Effector memory CD4-positive, alpha-beta T cell (primary cell): ENCODE data around the gene C20orf173.
"Not testable (repeated sequence)": the region's sequence is repeated elsewhere in the genome, so short reads cannot be mapped to it uniquely, and the experiment has no call there.

Experiments used
- DNase-seq, 3 donors: peaks; one replicate each; pipeline ENCODE4 v3.0.0-alpha.2; 2020
- H3K27ac ChIP-seq: 2 replicates; pipeline ENCODE4 v1.7.0; 2013; ENCODE audit warnings: mild to moderate bottlenecking, low read length, moderate library complexity; ENCODE audit not compliant: insufficient read depth, poor library complexity, severe bottlenecking
- H3K27me3 ChIP-seq: replicated peaks from 2 replicates; pipeline ENCODE4 v1.7.0; 2013; ENCODE audit warnings: mild to moderate bottlenecking, low read length; ENCODE audit not compliant: insufficient read depth, control insufficient read depth, poor library complexity, severe bottlenecking
- H3K36me3 ChIP-seq: 2 replicates; pipeline ENCODE4 v1.7.0; 2013; ENCODE audit warnings: mild to moderate bottlenecking, low read length, moderate library complexity; ENCODE audit not compliant: control insufficient read depth, insufficient read depth
- H3K4me1 ChIP-seq: 2 replicates; pipeline ENCODE4 v1.7.0; 2013; ENCODE audit warnings: low read length, mild to moderate bottlenecking; ENCODE audit not compliant: control insufficient read depth, insufficient read depth, poor library complexity, severe bottlenecking
- H3K4me3 ChIP-seq: 2 replicates; pipeline ENCODE4 v1.7.0; 2013; ENCODE audit warnings: low read length, low read depth, mild to moderate bottlenecking; ENCODE audit not compliant: insufficient read depth, poor library complexity, severe bottlenecking
- H3K9me3 ChIP-seq: 2 replicates; pipeline ENCODE4 v1.7.0; 2013; ENCODE audit warnings: mild to moderate bottlenecking, low read length, moderate library complexity; ENCODE audit not compliant: control insufficient read depth

The C20orf173 gene

DNA sequence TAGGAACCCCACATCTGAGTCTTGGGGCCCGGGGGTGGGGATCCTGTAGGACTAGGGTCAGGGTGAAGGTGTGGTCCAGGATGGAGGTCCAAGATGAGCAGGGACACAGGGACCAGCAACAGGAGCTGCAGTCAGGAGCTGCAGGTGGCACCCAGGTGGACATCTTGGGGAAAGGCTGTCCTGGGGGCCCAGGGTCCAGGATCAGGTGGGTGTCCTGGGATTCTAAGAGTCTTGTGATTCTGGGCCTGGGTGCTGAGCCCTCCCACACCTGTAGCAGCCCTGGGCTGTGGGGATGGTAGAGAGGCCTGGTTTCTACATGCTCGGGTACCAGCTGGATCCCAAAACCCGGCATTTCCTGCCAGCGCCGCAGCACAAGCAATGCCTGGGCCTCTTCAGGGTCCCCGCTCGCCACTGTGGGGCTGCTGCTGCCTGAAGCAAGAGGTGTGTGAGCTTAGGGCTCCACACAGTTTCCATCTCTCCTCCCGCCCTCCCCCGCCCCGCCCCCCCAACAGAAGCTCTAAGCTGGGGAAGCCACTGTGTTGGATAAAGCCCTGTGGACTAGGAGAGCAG, 33.2 kb upstream of the C20orf173 start:
- H3K9me3 ChIP-seq: no peaks in the 10 kb centered on the region
- no peak overlapping the region for H3K27ac ChIP-seq
- DNase-seq: no peak
- no peaks in the 10 kb centered on the region for H3K4me1 ChIP-seq
- H3K27me3 ChIP-seq: no peaks in the 10 kb centered on the region
- H3K4me3 ChIP-seq: no peak overlapping the region
- no peaks in the 10 kb centered on the region for H3K36me3 ChIP-seq

DNA sequence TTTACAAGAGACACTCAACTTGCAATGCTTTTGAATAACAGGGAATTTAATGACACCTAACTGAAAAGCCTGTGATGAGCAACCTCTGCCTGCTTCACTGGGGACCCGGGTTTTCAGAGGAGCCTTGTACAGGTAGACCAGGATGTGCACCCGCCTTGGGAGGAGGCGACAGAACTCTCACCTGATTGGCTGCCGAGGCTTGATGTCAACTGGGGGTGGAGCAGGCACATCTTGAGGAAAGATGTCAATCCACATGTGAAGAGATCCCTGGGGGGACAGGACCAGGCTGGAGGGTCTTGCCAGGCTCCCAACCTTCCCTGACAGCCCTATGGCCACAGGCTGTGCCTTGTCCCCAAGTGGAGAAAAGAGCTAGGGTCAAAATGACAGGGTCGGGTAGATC, 32.2 kb upstream of the C20orf173 start:
- H3K4me1 ChIP-seq: no peaks in the 10 kb centered on the region
- H3K9me3 ChIP-seq: no peaks in the 10 kb centered on the region
- no peak overlapping the region for H3K27ac ChIP-seq
- H3K4me3 ChIP-seq: no peak overlapping the region
- H3K36me3 ChIP-seq: peaks cover 7% of the 10 kb centered on the region
- H3K27me3 ChIP-seq: no peaks in the 10 kb centered on the region
- no peak for DNase-seq

DNA sequence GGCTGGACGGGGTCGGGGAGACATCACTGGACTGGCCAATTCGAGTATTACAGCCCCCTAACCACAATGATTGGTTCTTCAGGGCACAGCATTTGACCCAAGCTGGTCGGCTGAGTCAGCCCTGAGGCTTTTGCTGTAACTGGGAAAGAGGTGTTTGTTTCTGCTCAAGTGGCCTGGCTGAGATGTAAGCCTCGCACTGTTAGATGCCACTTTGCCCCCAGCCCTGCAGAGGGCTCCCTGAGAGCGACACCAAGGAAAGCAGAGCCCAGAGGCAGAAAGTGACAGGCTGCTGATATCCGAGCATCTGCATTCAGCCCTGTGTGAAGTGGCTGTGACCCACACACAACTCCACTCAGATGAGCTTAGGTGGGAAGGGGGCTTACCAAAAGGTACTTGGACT, 31.8 kb upstream of the C20orf173 start:
- Histone ChIP-seq H3K9me3 (no peaks in the 10 kb centered on the region), H3K27ac (no peak overlapping the region), H3K4me3 (no peak overlapping the region), H3K36me3 (peaks cover 10% of the 10 kb centered on the region), H3K4me1 (no peaks in the 10 kb centered on the region), H3K27me3 (no peaks in the 10 kb centered on the region)
- DNase-seq: no peak

DNA sequence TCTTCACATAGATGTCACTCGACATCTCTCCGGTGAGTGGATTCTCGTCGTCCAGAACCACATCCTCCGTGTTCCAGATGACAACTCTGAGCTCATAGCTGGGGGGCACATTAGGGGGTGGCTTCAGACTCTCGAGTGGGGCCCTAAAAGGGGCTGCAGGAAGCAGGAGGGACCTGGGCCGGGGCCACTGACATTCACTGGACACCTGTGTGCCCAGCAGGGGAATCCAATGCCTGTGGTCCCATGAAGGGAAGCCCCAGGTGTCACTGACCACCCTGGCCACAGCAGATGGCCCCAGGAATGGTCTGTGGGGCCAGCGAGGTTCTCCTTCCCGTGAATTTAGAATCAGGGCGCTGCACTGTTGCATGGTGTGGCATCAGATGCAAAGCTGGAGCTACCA, 31.1 kb upstream of the C20orf173 start:
- H3K27me3 ChIP-seq: no peaks in the 10 kb centered on the region
- H3K36me3 ChIP-seq: peaks cover 10% of the 10 kb centered on the region
- H3K9me3 ChIP-seq: no peaks in the 10 kb centered on the region
- no peaks in the 10 kb centered on the region for H3K4me1 ChIP-seq
- DNase-seq: no peak
- no peak overlapping the region for H3K27ac ChIP-seq
- no peak overlapping the region for H3K4me3 ChIP-seq

DNA sequence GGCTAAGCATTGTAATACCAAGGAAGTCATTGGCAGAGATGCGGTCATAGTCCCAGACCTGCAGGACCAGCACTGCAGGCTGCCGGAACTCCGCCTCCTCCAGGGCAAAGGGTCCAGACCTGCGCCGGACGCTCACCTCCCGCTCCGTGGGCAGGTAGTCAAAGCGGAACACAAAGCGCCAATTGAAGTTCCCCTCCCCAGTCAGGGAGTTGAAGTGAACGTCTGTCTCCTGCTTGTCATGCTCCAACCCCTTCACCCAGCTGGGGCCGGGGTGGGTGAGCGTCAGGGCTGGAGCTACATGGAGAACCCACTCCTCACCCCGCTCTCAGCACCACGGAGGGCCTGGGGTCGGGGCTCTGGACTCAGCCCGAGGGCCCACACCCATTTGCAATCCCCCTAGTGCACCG, 30.7 kb upstream of the C20orf173 start:
- Histone ChIP-seq H3K36me3 (peaks cover 13% of the 10 kb centered on the region), H3K4me3 (no peak overlapping the region), H3K4me1 (no peaks in the 10 kb centered on the region), H3K27me3 (no peaks in the 10 kb centered on the region), H3K9me3 (no peaks in the 10 kb centered on the region), H3K27ac (no peak overlapping the region)
- no peak for DNase-seq

DNA sequence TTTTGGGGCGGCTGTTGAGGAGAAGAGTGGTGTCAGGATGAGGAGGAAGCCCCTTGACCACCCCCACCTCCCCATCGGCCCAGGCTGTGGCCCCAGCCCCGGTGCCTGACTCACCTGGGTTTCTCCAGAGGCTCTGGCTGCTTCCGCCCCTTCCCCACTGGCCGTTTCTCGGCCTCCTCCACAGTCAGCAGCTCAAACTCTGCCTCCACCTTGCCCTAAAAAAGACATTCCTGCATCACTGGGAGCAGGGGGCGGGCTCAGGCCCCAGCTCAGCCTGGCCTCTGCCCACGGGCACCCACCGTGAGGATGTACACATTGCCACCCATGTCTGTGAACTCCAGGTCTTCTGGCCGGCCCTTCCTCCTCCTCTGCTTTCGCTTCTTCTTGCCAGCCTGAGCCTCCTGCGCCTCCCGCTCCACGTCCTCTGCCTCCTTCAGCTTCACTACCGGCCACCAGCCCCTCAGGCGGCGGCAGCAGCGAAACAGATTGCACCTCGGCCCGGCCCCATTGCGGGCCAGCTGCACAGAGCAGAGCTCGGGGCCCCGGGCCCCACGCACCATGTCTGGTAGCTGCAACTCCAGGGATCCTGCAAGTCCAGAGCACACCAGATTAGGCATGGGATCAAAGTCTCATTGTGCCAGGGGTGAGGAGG, 29.7 kb upstream of the C20orf173 start:
- no peaks in the 10 kb centered on the region for H3K27me3 ChIP-seq
- no peak overlapping the region for H3K4me3 ChIP-seq
- no peak overlapping the region for H3K27ac ChIP-seq
- H3K9me3 ChIP-seq: no peaks in the 10 kb centered on the region
- no peak for DNase-seq
- peaks cover 22% of the 10 kb centered on the region for H3K36me3 ChIP-seq
- H3K4me1 ChIP-seq: no peaks in the 10 kb centered on the region

DNA sequence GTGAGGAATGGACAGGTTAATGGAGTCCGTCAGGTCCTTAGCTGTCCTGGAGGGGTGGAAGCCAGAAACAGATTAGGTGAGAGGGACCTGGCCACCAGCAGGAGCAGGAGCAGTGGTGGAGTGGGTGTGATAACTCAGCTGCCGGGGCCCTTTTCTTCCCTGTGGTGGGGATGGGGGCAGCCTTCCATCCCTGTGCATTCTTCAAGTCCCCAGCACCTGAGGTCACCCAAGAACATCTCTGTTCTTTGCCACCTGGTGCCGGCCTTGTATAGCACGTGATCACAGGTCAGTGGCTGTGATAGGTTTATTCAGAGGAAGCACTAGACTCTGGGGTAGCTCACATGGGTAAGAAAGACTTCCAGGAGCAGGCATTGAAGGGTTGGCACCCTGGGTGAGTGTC, 29.0 kb upstream of the C20orf173 start:
- H3K36me3 ChIP-seq: peaks cover 27% of the 10 kb centered on the region

DNA sequence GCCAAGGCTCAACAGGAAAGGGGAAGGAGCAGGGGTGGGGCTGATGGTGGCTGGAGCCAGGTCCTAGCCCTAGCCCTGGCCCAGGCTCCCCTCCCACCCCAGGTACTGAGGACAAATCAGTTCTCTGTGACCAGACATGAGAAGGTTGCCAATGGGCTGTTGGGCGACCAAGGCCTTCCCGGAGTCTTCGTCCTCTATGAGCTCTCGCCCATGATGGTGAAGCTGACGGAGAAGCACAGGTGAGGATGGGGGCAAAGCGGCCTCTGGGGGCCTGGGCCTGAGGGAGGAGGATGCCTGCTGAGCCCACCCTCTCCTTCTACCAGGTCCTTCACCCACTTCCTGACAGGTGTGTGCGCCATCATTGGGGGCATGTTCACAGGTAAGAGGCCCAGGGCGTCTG, 27.4 kb upstream of the C20orf173 start:
- H3K27me3 ChIP-seq: no peaks in the 10 kb centered on the region
- H3K4me1 ChIP-seq: no peaks in the 10 kb centered on the region
- H3K4me3 ChIP-seq: no peak overlapping the region
- peaks cover 27% of the 10 kb centered on the region for H3K36me3 ChIP-seq
- DNase-seq: no peak
- H3K9me3 ChIP-seq: no peaks in the 10 kb centered on the region
- no peak overlapping the region for H3K27ac ChIP-seq

More for the DNA sequence above, 29.0 kb upstream of the C20orf173 start:
- Histone ChIP-seq H3K4me3 (no peak overlapping the region), H3K27ac (no peak overlapping the region), H3K4me1 (no peaks in the 10 kb centered on the region), H3K27me3 (no peaks in the 10 kb centered on the region), H3K9me3 (no peaks in the 10 kb centered on the region)
- DNase-seq: no peak

DNA sequence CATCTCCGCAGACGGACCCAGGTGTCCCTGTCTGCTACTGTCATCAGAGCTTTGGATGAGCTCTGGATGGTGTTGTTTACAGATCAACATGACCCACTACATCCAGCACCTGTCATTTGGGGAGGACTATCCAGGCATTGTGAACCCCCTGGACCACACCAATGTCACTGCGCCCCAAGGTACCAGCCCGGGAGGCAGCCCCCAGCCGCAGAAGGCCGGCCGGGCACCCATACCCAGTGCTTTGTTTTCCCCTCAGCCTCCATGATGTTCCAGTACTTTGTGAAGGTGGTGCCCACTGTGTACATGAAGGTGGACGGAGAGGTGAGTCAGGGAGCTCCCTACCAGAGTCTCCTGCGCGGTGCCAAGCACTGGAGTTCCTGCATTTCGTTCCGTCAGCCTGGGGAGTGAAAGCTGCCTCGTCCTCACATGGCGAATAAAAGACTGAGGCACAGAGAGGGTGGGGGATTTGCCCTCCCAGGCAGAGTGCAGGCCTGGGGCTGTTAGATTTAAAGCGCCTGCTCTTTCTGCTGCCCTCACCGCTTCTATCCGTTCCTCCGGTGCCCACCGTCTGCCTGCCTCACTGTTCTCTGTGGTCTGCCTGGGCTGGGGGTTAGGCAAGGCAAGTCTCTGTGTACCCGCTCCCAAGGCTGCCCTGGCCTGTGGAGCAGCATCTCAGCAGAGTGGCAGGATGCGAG, 26.6 kb upstream of the C20orf173 start:
- peaks cover 27% of the 10 kb centered on the region for H3K36me3 ChIP-seq
- H3K4me3 ChIP-seq: no peak overlapping the region
- H3K27me3 ChIP-seq: no peaks in the 10 kb centered on the region
- H3K27ac ChIP-seq: no peak overlapping the region
- no peaks in the 10 kb centered on the region for H3K9me3 ChIP-seq
- DNase-seq: no peak
- no peaks in the 10 kb centered on the region for H3K4me1 ChIP-seq

DNA sequence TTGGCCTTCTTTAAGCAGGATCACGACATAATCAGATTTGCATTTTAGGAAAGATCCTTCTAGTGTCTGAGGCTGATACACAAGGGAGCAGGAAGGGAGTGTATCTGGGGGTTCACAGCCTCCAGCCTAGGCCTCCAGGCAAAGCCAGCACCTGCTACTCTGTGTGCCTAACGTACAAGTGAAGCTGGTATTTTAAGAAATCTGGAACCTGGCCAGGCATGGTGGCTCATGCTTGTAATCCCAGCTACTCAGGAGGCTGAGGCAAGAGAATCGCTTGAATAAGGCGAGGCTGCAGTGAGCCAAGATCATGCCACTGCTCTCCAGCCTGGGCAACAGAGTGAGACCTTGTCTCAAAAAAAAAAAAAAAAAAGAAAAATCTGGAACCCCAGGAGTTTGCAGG, 26.0 kb upstream of the C20orf173 start:
- not testable (repeated sequence) for H3K27me3 ChIP-seq, H3K9me3 ChIP-seq, H3K27ac ChIP-seq, DNase-seq, H3K4me3 ChIP-seq, H3K4me1 ChIP-seq
- peaks cover 33% of the 10 kb centered on the region for H3K36me3 ChIP-seq
